Measurements from ENCODE around the gene MPP2.

DNA sequence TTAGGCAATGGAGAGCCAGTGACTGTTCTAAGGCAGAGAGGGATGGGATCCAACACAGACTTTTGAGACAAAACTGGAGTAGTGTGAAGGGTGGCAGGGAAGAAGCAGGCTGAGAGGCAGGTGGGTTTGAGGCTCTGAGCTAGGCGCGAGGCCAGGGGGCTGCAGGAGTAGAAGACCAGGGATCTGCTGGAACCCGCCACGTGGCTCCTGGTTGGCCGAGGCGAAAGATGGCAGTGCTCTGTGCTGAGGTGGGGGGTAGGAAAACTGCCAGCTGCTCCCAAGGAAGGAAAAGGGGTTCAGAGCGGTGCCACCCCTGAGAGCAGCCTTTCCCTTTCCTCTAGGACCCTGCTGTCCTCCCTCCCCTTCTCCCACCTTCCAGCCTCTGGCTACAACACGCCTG, 54.8 kb downstream of the MPP2 start:
- TF ChIP-seq, protein P1, sequence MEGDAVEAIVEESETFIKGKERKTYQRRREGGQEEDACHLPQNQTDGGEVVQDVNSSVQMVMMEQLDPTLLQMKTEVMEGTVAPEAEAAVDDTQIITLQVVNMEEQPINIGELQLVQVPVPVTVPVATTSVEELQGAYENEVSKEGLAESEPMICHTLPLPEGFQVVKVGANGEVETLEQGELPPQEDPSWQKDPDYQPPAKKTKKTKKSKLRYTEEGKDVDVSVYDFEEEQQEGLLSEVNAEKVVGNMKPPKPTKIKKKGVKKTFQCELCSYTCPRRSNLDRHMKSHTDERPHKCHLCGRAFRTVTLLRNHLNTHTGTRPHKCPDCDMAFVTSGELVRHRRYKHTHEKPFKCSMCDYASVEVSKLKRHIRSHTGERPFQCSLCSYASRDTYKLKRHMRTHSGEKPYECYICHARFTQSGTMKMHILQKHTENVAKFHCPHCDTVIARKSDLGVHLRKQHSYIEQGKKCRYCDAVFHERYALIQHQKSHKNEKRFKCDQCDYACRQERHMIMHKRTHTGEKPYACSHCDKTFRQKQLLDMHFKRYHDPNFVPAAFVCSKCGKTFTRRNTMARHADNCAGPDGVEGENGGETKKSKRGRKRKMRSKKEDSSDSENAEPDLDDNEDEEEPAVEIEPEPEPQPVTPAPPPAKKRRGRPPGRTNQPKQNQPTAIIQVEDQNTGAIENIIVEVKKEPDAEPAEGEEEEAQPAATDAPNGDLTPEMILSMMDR (IDR thresholded peaks at IDR 0.05; ENCODE audit: low read depth, low read length, missing input control): no peak
- TF ChIP-seq, protein P2, sequence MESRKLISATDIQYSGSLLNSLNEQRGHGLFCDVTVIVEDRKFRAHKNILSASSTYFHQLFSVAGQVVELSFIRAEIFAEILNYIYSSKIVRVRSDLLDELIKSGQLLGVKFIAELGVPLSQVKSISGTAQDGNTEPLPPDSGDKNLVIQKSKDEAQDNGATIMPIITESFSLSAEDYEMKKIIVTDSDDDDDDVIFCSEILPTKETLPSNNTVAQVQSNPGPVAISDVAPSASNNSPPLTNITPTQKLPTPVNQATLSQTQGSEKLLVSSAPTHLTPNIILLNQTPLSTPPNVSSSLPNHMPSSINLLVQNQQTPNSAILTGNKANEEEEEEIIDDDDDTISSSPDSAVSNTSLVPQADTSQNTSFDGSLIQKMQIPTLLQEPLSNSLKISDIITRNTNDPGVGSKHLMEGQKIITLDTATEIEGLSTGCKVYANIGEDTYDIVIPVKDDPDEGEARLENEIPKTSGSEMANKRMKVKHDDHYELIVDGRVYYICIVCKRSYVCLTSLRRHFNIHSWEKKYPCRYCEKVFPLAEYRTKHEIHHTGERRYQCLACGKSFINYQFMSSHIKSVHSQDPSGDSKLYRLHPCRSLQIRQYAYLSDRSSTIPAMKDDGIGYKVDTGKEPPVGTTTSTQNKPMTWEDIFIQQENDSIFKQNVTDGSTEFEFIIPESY (IDR thresholded peaks at IDR 0.05): no peak
- TF ChIP-seq, protein P3, sequence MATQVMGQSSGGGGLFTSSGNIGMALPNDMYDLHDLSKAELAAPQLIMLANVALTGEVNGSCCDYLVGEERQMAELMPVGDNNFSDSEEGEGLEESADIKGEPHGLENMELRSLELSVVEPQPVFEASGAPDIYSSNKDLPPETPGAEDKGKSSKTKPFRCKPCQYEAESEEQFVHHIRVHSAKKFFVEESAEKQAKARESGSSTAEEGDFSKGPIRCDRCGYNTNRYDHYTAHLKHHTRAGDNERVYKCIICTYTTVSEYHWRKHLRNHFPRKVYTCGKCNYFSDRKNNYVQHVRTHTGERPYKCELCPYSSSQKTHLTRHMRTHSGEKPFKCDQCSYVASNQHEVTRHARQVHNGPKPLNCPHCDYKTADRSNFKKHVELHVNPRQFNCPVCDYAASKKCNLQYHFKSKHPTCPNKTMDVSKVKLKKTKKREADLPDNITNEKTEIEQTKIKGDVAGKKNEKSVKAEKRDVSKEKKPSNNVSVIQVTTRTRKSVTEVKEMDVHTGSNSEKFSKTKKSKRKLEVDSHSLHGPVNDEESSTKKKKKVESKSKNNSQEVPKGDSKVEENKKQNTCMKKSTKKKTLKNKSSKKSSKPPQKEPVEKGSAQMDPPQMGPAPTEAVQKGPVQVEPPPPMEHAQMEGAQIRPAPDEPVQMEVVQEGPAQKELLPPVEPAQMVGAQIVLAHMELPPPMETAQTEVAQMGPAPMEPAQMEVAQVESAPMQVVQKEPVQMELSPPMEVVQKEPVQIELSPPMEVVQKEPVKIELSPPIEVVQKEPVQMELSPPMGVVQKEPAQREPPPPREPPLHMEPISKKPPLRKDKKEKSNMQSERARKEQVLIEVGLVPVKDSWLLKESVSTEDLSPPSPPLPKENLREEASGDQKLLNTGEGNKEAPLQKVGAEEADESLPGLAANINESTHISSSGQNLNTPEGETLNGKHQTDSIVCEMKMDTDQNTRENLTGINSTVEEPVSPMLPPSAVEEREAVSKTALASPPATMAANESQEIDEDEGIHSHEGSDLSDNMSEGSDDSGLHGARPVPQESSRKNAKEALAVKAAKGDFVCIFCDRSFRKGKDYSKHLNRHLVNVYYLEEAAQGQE (IDR thresholded peaks at IDR 0.05): no peak
- TF ChIP-seq, protein P4, sequence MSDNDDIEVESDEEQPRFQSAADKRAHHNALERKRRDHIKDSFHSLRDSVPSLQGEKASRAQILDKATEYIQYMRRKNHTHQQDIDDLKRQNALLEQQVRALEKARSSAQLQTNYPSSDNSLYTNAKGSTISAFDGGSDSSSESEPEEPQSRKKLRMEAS (IDR thresholded peaks at IDR 0.05): no peak
- TF ChIP-seq RAD21 (IDR thresholded peaks at IDR 0.05) (no peak), GABPA (IDR thresholded peaks at IDR 0.05 in 1 of 2, conservative IDR thresholded peaks at IDR 0.05 in 1 of 2) (no peak), JUND (IDR thresholded peaks at IDR 0.05) (no peak)

Measured in liver (tissue), 3 donors.